ENCODE results near the gene RFC1. TPM values are rescaled to one million over a fixed set of nuclear protein-coding genes. Genes with fewer than 3 reads are reported as not detected.
"Not testable (repeated sequence)": the region's sequence is repeated elsewhere in the genome, so short reads cannot be mapped to it uniquely, and the experiment has no call there.

Gene RFC1
- total and polyA plus RNA-seq, 2 of the 4 experiments (the other 2 are of a cell fraction), result 18.4 to 49.3 TPM

DNA sequence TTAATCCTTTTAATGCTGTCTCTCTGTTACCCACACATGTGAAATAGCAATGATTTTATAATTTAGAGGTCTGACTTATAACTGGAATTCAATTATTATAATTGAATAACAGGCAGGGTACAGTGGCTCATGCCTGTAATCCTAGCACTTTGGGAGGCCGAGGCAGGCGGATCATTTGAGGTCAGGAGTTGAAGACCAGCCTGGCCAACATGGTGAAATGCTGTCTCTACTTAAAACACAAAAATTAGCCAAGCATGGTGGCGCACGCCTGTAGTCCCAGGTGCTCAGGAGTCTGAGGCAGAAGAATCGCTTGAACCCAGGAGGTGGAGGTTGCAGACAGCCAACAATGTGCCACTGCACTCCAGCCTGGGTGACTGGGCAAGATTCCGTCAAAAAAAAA, 88.5 kb downstream of the RFC1 start:
- WGBS, 2 experiments (ENCODE audit: extremely low coverage in 2 of 2, insufficient read length in 1 of 2), result 100% methylated on average over 1 of the region's 6 CpGs; no CpG with 5 or more reads in 1 of the 2 experiments
- H2BK5ac ChIP-seq (ENCODE audit: low read depth, low read length, poor library complexity, severe bottlenecking); dilution Hi-C loops (cut with HindIII; ENCODE audit: low sequenced_read_pairs, unreplicated experiment); H3K27me3 ChIP-seq (ENCODE audit: control insufficient read depth, insufficient read depth, low read length); H3K56ac ChIP-seq (ENCODE audit: extremely low read depth, insufficient read depth, low read length); H2AFZ ChIP-seq (replicated peaks; ENCODE audit: low read length, poor library complexity); H3K4ac ChIP-seq (ENCODE audit: low read depth, low read length); H3K9me3 ChIP-seq (ENCODE audit: control insufficient read depth, insufficient read depth, low read length); H3K27ac ChIP-seq (ENCODE audit: insufficient read depth, low read length); H4K20me1 ChIP-seq (ENCODE audit: insufficient read depth, low read length); CTCF ChIA-PET; H2BK120ac ChIP-seq (ENCODE audit: low read depth, low read length); H3K18ac ChIP-seq (ENCODE audit: low read depth, low read length); H3K9ac ChIP-seq (ENCODE audit: low read depth, low read length); H2AK5ac ChIP-seq (ENCODE audit: low read depth, low read length); H3K4me1 ChIP-seq (ENCODE audit: control insufficient read depth, insufficient read depth, low read length); H2BK20ac ChIP-seq (ENCODE audit: low read depth, low read length); H3K14ac ChIP-seq (replicated peaks; ENCODE audit: low read depth, low read length); H4K5ac ChIP-seq (ENCODE audit: low read depth, low read length); H4K91ac ChIP-seq (ENCODE audit: insufficient read depth, low read depth, low read length); H3K4me3 ChIP-seq (ENCODE audit: insufficient read depth, low read depth, low read length); BruUV-seq (replicated peaks); intact Hi-C loops (cut with micrococcal nuclease); DNase-seq; H3K23ac ChIP-seq (ENCODE audit: low read depth, low read length); H3K4me2 ChIP-seq (ENCODE audit: low read depth, low read length); ATAC-seq (ENCODE audit: low read depth); in situ Hi-C loops (cut with MboI; ENCODE audit: low sequenced_read_pairs); H3K79me1 ChIP-seq (ENCODE audit: low read depth in 1 of 2, low read length in 2 of 2); H4K8ac ChIP-seq (ENCODE audit: low read depth in 2 of 2, low read length in 2 of 2); H2AK9ac ChIP-seq (replicated peaks; ENCODE audit: low read depth, low read length, poor library complexity); H2BK15ac ChIP-seq (ENCODE audit: low read depth, low read length): not testable (repeated sequence)
- Histone ChIP-seq H3K36me3 (ENCODE audit: control insufficient read depth, insufficient read depth, low read length) (peaks cover 30% of the 10 kb centered on the region), H3K9me1 (ENCODE audit: insufficient read depth, low read length) (peaks cover 18% of the 10 kb centered on the region)
- POLR2A ChIA-PET (ENCODE audit: unreplicated experiment), result interaction anchor here (0.8 kb wide), 1 partner anchor 18 kb away, joined by 3 read pairs; no protein-coding TSS in a partner anchor

Measured in IMR-90 (cell line).